ENCODE measurements around the gene SCAF1.

DNA sequence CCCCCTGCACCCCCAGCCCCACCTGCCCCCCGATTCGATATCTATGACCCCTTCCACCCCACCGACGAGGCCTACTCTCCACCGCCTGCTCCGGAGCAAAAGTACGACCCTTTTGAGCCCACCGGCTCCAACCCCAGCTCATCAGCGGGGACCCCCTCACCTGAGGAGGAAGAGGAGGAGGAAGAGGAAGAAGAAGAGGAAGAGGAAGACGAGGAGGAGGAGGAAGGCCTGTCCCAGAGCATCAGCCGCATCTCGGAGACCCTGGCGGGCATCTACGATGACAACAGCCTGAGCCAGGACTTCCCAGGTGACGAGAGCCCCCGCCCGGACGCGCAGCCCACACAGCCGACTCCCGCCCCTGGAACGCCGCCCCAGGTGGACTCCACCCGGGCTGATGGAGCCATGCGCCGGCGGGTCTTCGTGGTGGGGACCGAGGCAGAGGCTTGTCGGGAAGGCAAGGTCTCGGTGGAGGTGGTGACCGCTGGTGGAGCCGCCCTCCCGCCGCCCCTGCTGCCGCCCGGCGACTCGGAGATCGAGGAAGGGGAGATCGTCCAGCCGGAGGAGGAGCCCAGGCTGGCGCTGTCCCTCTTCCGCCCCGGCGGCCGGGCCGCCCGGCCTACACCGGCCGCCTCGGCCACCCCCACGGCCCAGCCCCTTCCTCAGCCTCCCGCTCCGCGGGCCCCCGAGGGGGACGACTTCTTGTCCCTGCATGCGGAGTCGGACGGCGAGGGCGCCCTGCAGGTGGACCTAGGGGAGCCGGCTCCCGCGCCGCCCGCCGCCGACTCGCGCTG, 9.2 kb downstream of the SCAF1 start:
- TF ChIP-seq, protein P1, sequence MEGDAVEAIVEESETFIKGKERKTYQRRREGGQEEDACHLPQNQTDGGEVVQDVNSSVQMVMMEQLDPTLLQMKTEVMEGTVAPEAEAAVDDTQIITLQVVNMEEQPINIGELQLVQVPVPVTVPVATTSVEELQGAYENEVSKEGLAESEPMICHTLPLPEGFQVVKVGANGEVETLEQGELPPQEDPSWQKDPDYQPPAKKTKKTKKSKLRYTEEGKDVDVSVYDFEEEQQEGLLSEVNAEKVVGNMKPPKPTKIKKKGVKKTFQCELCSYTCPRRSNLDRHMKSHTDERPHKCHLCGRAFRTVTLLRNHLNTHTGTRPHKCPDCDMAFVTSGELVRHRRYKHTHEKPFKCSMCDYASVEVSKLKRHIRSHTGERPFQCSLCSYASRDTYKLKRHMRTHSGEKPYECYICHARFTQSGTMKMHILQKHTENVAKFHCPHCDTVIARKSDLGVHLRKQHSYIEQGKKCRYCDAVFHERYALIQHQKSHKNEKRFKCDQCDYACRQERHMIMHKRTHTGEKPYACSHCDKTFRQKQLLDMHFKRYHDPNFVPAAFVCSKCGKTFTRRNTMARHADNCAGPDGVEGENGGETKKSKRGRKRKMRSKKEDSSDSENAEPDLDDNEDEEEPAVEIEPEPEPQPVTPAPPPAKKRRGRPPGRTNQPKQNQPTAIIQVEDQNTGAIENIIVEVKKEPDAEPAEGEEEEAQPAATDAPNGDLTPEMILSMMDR (IDR thresholded peaks at IDR 0.05): no peak
- no peak for TF ChIP-seq POLR2A (IDR thresholded peaks at IDR 0.05)

Measured in body of pancreas (tissue), 4 donors.